Kidney tubule cell (primary cell): ENCODE data around the gene TBX2.
A peak's percentile ranks its signal among the peaks of the same experiment; 100 is the strongest.

Experiments
- DNase-seq: peaks from one replicate; pipeline ENCODE4 v3.0.0-alpha.2; 2018; ENCODE audit warnings: low spot score

Gene TBX2

GRCh38 chr17:61402073-61402541 is 2.5 kb downstream of the TBX2 start:
- DNase-seq: no peak

GRCh38 chr17:61402978-61403800 is 3.5 kb downstream of the TBX2 start:
- no peak for DNase-seq

DNA sequence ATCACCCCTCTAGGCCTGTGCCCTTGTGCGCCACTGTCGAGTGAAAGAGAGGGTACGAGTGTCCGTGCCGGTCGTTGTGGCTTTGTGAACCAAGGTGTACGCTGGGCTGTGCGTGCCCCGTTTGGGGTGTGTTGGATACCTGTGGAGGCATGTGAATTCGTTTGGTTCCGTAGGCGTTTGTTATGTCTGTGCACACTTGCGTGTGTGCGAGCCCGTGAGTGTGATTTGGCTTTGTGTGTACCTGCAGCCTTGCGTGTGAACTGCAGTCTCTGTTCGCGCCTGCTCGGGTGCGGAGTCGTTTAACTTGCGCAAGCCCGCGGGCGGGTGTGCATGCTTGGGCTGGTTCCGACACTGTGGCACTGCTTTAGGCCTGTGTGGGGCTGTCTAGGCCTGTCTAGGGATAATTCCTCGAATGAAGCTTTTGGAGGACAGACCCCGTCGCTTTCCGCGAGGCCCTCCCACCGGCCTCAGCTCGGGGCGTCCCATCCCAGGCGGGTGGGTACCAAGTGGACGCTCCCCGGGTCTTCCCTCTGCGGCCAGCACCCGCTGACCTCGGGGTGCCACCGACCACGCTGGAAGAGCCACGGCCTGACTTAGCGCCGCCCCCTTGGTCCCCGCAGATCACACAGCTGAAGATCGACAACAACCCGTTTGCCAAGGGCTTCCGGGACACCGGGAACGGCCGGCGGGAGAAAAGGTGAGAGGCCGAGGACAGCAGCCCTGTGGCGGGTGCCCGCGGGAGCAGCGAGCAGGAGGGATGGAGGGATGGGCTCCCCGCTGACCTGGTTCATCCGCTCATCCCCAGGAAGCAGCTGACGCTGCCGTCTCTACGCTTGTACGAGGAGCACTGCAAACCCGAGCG is 4.4 kb downstream of the TBX2 start:
- no peak for DNase-seq

GRCh38 chr17:61404663-61404912 is 4.9 kb downstream of the TBX2 start:
- no peak for DNase-seq

DNA sequence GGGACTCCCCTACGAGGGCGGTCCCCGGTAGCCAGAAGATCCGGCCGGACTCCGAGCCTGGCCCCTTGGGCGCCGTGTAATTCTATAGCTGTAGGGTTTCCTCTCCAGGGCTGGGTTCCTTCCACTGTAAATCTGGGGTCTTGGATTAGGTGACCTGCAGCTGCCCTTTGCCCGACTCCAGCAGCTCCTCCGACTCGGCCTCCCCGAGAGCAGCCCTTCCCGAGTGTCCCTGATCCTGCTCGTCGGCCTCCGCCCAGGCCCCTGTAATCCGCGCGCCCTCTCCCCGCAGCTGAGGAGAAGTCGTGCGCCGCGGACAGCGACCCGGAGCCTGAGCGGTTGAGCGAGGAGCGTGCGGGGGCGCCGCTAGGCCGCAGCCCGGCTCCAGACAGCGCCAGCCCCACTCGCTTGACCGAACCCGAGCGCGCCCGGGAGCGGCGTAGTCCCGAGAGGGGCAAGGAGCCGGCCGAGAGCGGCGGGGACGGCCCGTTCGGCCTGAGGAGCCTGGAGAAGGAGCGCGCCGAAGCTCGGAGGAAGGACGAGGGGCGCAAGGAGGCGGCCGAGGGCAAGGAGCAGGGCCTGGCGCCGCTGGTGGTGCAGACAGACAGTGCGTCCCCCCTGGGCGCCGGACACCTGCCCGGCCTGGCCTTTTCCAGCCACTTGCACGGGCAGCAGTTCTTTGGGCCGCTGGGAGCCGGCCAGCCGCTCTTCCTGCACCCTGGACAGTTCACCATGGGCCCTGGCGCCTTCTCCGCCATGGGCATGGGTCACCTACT is 5.5 kb downstream of the TBX2 start:
- no peak for DNase-seq

GRCh38 chr17:61405686-61406536 is 6.3 kb downstream of the TBX2 start:
- DNase-seq: no peak

DNA sequence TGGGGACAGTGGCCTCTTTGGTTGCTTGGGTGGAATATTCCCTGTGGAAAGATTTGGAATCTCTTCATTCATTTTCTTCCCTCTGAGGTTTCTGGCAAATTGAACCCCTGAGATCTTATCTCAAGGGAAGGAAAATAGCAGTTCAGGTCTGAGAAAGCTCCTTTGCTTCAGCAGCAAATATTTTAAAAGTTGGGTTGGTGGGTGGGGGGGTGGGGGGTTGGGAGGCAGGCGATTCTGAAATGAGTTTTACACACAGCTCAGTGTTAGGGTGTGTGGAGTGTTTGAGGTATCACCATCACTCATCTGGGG is 6.8 kb downstream of the TBX2 start:
- DNase-seq: no peak

- peak; percentile 33 for DNase-seq
Observed at GRCh38 chr17:61406971-61407911, 7.6 kb downstream of the TBX2 start.

DNA sequence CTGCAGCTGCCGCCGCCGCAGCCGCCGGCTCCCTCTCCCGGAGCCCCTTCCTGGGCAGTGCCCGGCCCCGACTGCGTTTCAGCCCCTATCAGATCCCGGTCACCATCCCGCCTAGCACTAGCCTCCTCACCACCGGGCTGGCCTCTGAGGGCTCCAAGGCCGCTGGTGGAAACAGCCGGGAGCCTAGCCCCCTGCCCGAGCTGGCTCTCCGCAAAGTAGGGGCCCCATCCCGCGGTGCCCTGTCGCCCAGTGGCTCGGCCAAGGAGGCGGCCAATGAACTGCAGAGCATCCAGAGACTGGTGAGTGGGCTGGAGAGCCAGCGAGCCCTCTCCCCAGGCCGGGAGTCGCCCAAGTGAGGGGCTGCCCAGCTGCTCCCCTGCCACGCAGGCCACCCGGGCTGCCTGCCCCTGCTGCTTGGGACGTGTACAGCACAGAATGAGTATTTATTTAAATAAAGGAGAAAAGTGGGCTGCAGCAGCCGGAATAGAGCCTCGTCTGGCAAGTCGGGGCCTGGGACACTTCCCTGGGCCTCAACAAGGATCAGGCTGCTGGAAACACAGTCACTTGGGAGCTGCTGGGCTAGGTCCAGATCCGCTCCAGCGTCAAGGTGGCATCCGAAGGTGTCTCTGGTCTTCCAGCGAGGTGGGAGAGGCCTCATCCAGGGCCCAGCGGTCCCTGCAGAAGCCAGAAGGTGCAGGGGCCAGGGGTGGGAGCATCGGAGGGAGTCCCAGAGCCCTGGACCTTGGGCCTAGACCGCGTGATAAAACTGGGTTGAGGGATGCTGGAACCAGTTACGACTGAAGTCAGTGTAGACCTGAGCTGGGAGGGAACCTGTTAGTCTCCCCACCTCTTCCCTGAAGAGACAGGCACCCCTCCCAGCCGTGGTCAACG is 8.8 kb downstream of the TBX2 start:
- no peak for DNase-seq

- peak; percentile 64 for DNase-seq
Observed at GRCh38 chr17:61409301-61410112, 9.9 kb downstream of the TBX2 start.

DNA sequence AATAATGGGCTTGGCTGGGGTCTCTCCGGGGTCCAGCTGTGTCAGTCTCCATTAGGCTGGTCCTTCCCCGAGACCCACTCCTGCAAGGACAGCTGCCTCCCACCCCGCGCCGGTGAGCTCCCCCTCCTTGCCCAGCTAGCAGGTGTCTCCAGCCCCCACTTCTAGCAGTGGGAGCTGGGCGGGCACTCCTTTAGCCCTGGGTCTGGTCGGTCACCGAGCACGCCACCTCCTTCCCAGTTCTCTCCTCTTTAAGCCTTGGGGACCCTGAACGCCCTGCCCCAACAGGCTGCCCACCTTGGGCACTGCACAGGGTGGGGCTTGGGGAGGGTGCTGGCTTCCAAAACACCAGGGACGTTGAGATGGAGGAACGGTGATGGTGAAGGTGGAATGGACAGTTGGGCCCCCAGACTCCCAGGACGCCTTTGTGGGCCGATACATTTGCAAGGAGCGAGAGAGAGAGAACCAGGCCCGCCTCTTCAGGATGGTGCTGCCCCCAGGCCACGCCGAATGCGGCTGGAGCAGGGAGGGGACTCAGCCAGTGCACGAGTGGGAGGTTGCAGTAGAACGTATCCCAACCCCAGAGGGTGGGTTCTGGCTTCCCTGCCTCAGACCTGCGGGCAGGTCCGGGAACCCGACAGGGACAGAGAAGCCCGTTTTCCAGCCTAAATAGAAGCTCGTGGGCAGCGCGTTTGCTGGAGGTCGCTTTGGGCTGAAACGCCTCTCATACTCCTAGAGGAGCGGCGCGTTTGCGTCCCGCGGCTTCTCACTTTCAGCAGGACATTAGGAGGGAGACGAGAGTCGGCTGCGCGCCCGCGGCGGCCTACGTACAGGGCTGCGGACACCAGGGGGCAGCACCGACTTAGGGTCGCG is 10.7 kb downstream of the TBX2 start:
- DNase-seq: peak; percentile 72

GRCh38 chr17:61411011-61411260 is 11.3 kb downstream of the TBX2 start:
- DNase-seq: no peak

DNA sequence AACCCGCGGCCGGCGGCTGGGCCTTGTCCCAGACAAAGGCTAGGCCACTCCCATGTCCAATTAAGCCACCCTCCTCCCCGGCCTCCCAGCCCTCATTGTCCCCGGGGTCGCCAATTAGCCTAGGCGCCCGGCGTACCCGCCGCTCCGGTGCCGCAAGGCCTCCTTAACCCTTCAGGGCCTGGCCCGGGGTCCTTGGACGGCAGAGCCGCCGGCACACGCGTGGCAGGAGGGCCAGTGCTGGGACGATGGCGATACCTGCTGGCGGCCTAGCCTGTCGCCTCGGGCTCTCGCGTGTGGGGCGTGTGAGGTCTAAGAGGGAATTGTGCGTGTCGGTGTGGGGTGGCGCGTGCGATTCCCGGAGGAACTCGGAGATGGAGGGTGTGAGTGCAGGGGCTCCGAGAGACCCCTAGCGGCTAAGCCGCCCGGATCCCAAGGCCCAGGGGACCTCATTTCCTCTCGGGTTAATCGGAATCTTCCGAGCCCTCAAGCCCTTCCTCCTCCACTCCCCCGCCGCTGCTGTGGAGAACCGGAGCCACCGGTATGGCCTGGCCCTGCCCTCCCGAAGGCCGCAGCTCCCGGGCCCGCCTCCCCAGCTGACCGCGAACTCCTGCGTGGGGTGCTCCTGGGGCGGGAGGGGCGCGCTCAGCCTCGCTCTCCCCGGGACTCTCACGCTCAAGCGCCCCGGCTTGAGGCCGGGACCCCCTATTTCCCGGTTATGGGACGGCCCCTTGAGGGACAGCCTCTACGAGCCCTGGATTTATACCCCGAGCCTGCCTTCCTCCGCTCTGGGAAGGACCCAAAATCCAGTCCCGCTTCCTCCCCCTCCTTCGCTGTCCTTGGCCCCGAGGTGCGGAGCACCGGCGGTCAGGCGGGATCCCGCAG is 11.9 kb downstream of the TBX2 start:
- peak; percentile 62 for DNase-seq

DNA sequence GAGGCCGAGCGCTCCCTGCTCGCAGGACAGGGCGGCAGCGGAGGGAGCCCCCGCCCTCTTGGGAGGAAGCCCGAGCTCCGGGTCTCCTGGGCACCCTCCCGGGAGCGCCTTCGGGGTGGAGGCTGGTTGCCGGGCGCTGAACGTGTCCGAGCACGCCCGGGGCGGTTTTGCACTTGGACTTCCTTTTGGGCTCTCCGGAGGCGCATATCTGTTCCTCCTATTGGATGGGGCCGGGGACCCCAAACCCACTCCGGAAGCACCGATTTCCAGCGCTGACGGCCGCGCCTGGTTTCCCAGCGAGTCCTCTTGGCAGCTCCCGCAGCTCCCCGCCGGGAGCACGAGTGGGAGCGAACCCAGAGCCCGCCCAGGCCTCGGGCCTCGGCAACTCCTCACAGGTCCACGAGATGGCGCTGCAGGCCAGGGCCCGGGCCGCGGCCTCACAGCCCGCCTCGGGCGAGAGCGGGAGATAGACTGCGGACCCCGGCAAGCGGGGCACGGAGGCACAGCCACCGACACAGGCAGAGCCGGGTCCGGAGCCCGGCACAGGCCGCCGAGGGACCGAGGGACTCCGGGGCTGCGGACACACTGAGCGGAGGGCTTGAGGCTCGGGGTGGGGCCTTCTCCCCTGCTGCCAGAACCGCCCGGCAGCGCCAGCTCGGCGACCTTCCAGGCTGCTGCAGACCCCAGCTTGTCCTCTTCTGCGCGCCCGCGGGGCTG is 12.7 kb downstream of the TBX2 start:
- peak; percentile 74 for DNase-seq

DNA sequence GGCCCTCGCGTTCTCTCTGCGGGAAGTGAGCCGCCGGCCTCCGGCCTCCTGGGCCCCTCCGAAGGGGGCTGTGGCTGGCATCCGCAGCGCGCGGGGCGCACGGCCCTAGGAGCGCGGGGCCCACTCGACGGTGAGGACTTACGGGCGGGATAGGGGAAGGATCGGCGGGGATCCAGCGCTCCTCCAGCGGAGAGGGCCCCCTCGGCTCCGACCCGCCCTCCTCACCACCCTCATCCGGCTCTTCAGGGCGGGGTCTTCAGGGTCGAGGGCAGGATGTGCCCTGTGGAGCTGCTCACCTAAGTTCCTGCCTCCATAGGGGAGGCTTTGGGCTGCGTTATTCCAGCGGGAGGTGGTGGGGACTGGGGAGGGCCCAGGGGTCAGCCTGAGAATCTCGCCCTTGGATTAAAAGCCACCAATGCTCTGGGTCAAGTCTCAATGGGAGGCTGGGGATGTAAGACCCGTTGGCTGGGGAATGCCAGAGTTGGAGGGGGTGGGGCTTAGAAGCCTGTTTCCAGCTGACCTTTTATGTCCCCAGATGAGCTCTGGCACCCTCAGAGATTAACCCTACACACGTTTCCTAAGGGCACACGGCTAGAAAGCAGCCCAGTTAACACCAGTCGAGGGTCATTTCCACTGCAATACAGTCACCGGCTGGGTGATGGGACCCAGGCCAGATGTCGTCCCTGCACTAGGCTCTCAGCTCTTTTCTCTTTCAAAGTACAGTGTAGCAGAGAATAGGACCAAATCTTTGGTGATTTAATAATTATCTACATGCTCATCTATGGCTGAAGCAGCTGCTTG is 13.4 kb downstream of the TBX2 start:
- no peak for DNase-seq
